Measurements from ENCODE around the gene CELSR1.

- TF ChIP-seq POLR2AphosphoS5 (IDR thresholded peaks at IDR 0.05; ENCODE audit: low read depth, low read length) (no peak), CTCF (IDR thresholded peaks at IDR 0.05 in 2 of 3, conservative IDR thresholded peaks at IDR 0.05 in 1 of 3; ENCODE audit: borderline replicate concordance in 1 of 3, insufficient read depth in 1 of 3, low read depth in 2 of 3, low read length in 2 of 3) (no peak), EZH2 (IDR thresholded peaks at IDR 0.05) (no peak), SRF (IDR thresholded peaks at IDR 0.05; ENCODE audit: low read depth) (no peak), ZNF274 (IDR thresholded peaks at IDR 0.05; ENCODE audit: low read depth, low read length) (no peak), SP1 (IDR thresholded peaks at IDR 0.05; ENCODE audit: low read depth) (no peak), RAD21 (IDR thresholded peaks at IDR 0.05; ENCODE audit: low read depth) (no peak), POLR2A (IDR thresholded peaks at IDR 0.05; ENCODE audit: borderline replicate concordance, extremely low read depth, insufficient read depth, insufficient read length) (no peak), REST (IDR thresholded peaks at IDR 0.05; ENCODE audit: low read depth) (no peak), ZBTB33 (IDR thresholded peaks at IDR 0.05; ENCODE audit: extremely low read depth, insufficient replicate concordance, low read length) (no peak), FOSL1 (IDR thresholded peaks at IDR 0.05; ENCODE audit: low read depth) (no peak), YY1 (IDR thresholded peaks at IDR 0.05; ENCODE audit: extremely low read depth, insufficient replicate concordance, low read depth, low read length) (no peak)
- TF ChIP-seq, protein P1, sequence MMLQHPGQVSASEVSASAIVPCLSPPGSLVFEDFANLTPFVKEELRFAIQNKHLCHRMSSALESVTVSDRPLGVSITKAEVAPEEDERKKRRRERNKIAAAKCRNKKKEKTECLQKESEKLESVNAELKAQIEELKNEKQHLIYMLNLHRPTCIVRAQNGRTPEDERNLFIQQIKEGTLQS (IDR thresholded peaks at IDR 0.05): no peak
- TF ChIP-seq, protein P2, sequence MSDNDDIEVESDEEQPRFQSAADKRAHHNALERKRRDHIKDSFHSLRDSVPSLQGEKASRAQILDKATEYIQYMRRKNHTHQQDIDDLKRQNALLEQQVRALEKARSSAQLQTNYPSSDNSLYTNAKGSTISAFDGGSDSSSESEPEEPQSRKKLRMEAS (IDR thresholded peaks at IDR 0.05): no peak
Observed at GRCh38 chr22:46572911-46573780, 35.7 kb upstream of the CELSR1 start.
